Smooth muscle cell (in vitro differentiated cells): Measurements from ENCODE around the gene SLC25A26. TPM values are rescaled to one million over a fixed set of nuclear protein-coding genes. Genes with fewer than 3 reads are reported as not detected.

ENCODE experiments used
- DNase-seq: peaks from one replicate; lab custom pipeline; 2025; ENCODE audit not compliant: unreplicated experiment; lab: John Stamatoyannopoulos, UW
- H2AFZ ChIP-seq: fragments of 200-600 bp; sonication (generic); 2 replicates; pipeline ENCODE4 v1.6.0; 2016; ENCODE audit warnings: antibody characterized with exemption, low read depth, mild to moderate bottlenecking
- H3F3A ChIP-seq: fragments of 200-600 bp; sonication (generic); 2 replicates; pipeline ENCODE4 v1.6.0; 2017; ENCODE audit warnings: antibody characterized with exemption, low read depth
- H3K27ac ChIP-seq: fragments of 200-600 bp; sonication (generic); 2 replicates; pipeline ENCODE4 v1.5.1; 2016; ENCODE audit warnings: low read depth, mild to moderate bottlenecking
- H3K27me3 ChIP-seq: fragments of 200-600 bp; sonication (generic); 2 replicates; pipeline ENCODE4 v1.6.1; 2016; ENCODE audit warnings: low read depth, mild to moderate bottlenecking
- H3K36me3 ChIP-seq: fragments of 200-600 bp; sonication (generic); 2 replicates; pipeline ENCODE4 v1.5.1; 2016; ENCODE audit warnings: low read depth
- H3K4me1 ChIP-seq: fragments of 200-600 bp; sonication (generic); 2 replicates; pipeline ENCODE4 v1.5.1; 2016; ENCODE audit warnings: low read depth
- H3K4me2 ChIP-seq: fragments of 200-600 bp; sonication (generic); 2 replicates; pipeline ENCODE4 v1.6.0; 2016; ENCODE audit warnings: mild to moderate bottlenecking
- H3K4me3 ChIP-seq: fragments of 200-600 bp; sonication (generic); 2 replicates; pipeline ENCODE4 v1.5.1; 2016; ENCODE audit warnings: mild to moderate bottlenecking
- H3K79me2 ChIP-seq: fragments of 200-600 bp; sonication (generic); 2 replicates; pipeline ENCODE4 v1.6.0; 2016; ENCODE audit warnings: low read depth, mild to moderate bottlenecking
- H3K9ac ChIP-seq: fragments of 200-600 bp; sonication (generic); 2 replicates; pipeline ENCODE4 v1.6.0; 2016; ENCODE audit warnings: low read depth
- H3K9me3 ChIP-seq: fragments of 200-600 bp; sonication (generic); replicated peaks from 2 replicates; pipeline ENCODE4 v1.5.1; 2016; ENCODE audit warnings: low read depth
- H4K20me1 ChIP-seq: fragments of 200-600 bp; sonication (generic); 2 replicates; pipeline ENCODE4 v1.6.0; 2016; ENCODE audit warnings: low read depth
- WGBS: methylation state at CpG from one replicate; pipeline ENCODE4 v1.1.7; 2016; ENCODE audit warnings: low lambda C conversion rate; 5-methylcytosine and 5-hydroxymethylcytosine counted together
- polyA plus RNA-seq: library from polyadenylated mRNA; unstranded; fragments of >200 nt; fragmentation: Nextera tagmentation; extraction: Ambion mirVana; gene quantifications from 2 replicates; pipeline ENCODE4 v1.2.1, GENCODE V29; 2016
- total RNA-seq: library from RNA; depleted of rRNA; stranded (reverse); fragments of >200 nt; gene quantifications from 2 replicates; pipeline ENCODE4 v1.2.3, GENCODE V29; 2014
- TF ChIP-seq, protein P1 (sequence below): fragments of 200-600 bp; sonication (generic); IDR thresholded peaks from 2 replicates; pipeline ENCODE4 v1.5.1; 2017; ENCODE audit warnings: borderline replicate concordance, mild to moderate bottlenecking, antibody characterized with exemption; ENCODE audit not compliant: insufficient read depth, poor library complexity, severe bottlenecking

SLC25A26 gene
- total and polyA plus RNA-seq, 2 experiments from 2014 or later, result 8.9 to 18.9 TPM

DNA sequence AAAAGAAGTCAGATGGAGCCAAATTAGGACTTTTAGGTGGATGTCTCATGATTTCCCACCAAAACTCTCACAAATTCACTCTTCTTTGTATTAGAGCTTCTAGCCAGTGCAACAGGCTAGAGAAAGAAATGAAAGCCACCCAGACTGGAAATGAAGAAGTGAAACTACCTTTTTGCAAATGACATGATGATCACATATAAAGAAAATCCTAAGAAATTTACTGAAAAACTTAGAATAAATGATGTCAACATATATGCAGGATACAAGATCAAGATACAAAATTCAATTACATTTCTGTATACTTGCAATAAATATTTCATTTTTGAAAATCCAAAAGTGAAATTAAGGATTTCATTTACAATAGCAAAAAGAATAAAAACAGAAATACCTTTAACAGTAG, 169.2 kb downstream of the SLC25A26 start:
- Histone ChIP-seq H3K36me3 (peaks cover 4% of the 10 kb centered on the region), H4K20me1 (no peaks in the 10 kb centered on the region), H3K27ac (no peak overlapping the region), H3K9ac (no peak overlapping the region), H3K4me2 (no peak overlapping the region), H2AFZ (no peak overlapping the region), H3K4me1 (peaks cover 5% of the 10 kb centered on the region), H3K4me3 (no peak overlapping the region), H3K9me3 (no peaks in the 10 kb centered on the region), H3K27me3 (no peaks in the 10 kb centered on the region), H3K79me2 (no peaks in the 10 kb centered on the region), H3F3A (no peaks in the 10 kb centered on the region)
- no peak for DNase-seq
- TF ChIP-seq, protein P1, sequence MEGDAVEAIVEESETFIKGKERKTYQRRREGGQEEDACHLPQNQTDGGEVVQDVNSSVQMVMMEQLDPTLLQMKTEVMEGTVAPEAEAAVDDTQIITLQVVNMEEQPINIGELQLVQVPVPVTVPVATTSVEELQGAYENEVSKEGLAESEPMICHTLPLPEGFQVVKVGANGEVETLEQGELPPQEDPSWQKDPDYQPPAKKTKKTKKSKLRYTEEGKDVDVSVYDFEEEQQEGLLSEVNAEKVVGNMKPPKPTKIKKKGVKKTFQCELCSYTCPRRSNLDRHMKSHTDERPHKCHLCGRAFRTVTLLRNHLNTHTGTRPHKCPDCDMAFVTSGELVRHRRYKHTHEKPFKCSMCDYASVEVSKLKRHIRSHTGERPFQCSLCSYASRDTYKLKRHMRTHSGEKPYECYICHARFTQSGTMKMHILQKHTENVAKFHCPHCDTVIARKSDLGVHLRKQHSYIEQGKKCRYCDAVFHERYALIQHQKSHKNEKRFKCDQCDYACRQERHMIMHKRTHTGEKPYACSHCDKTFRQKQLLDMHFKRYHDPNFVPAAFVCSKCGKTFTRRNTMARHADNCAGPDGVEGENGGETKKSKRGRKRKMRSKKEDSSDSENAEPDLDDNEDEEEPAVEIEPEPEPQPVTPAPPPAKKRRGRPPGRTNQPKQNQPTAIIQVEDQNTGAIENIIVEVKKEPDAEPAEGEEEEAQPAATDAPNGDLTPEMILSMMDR, result no peak

DNA sequence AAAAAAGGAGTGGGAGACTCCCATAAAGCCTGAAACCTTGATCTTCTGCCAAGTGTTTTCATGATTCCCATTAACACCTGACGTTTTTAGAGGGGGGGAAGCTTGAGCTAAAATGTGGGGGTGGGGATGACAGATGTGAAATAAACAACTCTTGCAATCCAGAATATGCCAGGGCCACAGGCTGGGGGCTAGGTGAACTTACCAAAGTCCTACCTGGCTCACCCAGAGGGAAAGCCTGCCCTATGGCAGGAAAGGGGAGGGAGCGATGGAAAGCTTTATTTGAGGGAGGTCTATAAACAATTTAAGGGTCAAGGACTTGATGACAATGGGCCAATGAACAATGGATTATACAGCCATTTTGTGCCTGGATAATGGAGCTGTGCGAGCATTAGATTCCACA, 171.7 kb downstream of the SLC25A26 start:
- H3K4me3 ChIP-seq, result no peak overlapping the region
- H3K9me3 ChIP-seq, result no peaks in the 10 kb centered on the region
- H3K4me2 ChIP-seq, result no peak overlapping the region
- H3K4me1 ChIP-seq, result peaks cover 9% of the 10 kb centered on the region
- no peak for DNase-seq
- TF ChIP-seq, protein P1, result no peak
- H3K9ac ChIP-seq, result no peak overlapping the region
- 92% methylated on average over 3 of the region's 3 CpGs for WGBS
- no peaks in the 10 kb centered on the region for H4K20me1 ChIP-seq
- H3K79me2 ChIP-seq, result no peaks in the 10 kb centered on the region
- H3F3A ChIP-seq, result no peaks in the 10 kb centered on the region
- no peak overlapping the region for H2AFZ ChIP-seq
- no peak overlapping the region for H3K27ac ChIP-seq
- no peaks in the 10 kb centered on the region for H3K27me3 ChIP-seq
- H3K36me3 ChIP-seq, result no peaks in the 10 kb centered on the region

DNA sequence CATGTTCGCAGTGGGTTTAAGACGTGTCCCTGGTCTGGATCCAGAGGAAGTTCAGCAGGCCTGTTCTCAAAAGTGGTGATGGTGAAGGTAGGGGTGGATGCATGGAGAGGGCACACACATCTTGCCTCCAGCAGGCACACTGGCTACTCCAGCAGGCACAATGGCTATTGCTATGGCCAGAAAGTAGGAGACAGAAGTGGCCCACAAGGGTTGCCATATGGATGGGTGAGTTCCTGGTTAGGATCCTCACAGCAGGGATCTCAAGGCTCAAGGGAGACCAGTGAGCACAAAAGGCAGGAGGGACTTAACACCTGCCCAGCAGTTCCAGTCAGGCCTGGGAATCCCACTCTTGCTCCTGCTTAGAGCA, 172.1 kb downstream of the SLC25A26 start:
- H3F3A ChIP-seq, result no peaks in the 10 kb centered on the region
- H3K27ac ChIP-seq, result no peak overlapping the region
- H3K4me3 ChIP-seq, result no peak overlapping the region
- DNase-seq, result no peak
- TF ChIP-seq, protein P1, result no peak
- no peaks in the 10 kb centered on the region for H3K27me3 ChIP-seq
- no peaks in the 10 kb centered on the region for H3K9me3 ChIP-seq
- no peaks in the 10 kb centered on the region for H4K20me1 ChIP-seq
- peaks cover 9% of the 10 kb centered on the region for H3K4me1 ChIP-seq
- no peaks in the 10 kb centered on the region for H3K36me3 ChIP-seq
- 100% methylated on average over 2 of the region's 2 CpGs for WGBS
- H2AFZ ChIP-seq, result no peak overlapping the region
- no peak overlapping the region for H3K4me2 ChIP-seq
- no peaks in the 10 kb centered on the region for H3K79me2 ChIP-seq
- no peak overlapping the region for H3K9ac ChIP-seq

- H4K20me1 ChIP-seq, result no peaks in the 10 kb centered on the region
- WGBS, result 73% methylated on average over 13 of the region's 13 CpGs
- TF ChIP-seq, protein P1, result no peak
- peaks cover 9% of the 10 kb centered on the region for H3K4me1 ChIP-seq
- no peaks in the 10 kb centered on the region for H3K36me3 ChIP-seq
- no peak overlapping the region for H3K4me3 ChIP-seq
- no peak overlapping the region for H2AFZ ChIP-seq
- H3K4me2 ChIP-seq, result no peak overlapping the region
- no peaks in the 10 kb centered on the region for H3F3A ChIP-seq
- H3K9ac ChIP-seq, result no peak overlapping the region
- no peaks in the 10 kb centered on the region for H3K9me3 ChIP-seq
- H3K27me3 ChIP-seq, result no peaks in the 10 kb centered on the region
- H3K27ac ChIP-seq, result peak overlapping the region; percentile 30
- no peaks in the 10 kb centered on the region for H3K79me2 ChIP-seq
- no peak for DNase-seq
These were observed 172.7 kb downstream of the SLC25A26 start for GRCh38 chr3:66393333-66394005.
